ENCODE measurements around the gene CANT1.
A peak's percentile ranks its signal among the peaks of the same experiment; 100 is the strongest.
"Not testable (repeated sequence)": the region's sequence is repeated elsewhere in the genome, so short reads cannot be mapped to it uniquely, and the experiment has no call there.

Gene CANT1

GRCh38 chr17:78976907-78977680 lies 32.5 kb downstream of the CANT1 start:
- no peak for DNase-seq
- no peak for ATAC-seq

- ATAC-seq, result no peak
Measured at GRCh38 chr17:78974635-78975591, 34.7 kb downstream of the CANT1 start.

GRCh38 chr17:78973792-78974520 lies 35.6 kb downstream of the CANT1 start:
- DNase-seq, result no peak
- no peak for ATAC-seq

More at GRCh38 chr17:78974635-78975591, 34.7 kb downstream of the CANT1 start:
- DNase-seq, result no peak

- ATAC-seq (no peak), DNase-seq (no peak)
Measured at GRCh38 chr17:78973196-78973595, 36.4 kb downstream of the CANT1 start.

GRCh38 chr17:78972507-78973105 lies 37.0 kb downstream of the CANT1 start:
- ATAC-seq (no peak), DNase-seq (no peak)

- no peak for ATAC-seq
Measured at GRCh38 chr17:78971756-78972506, 37.6 kb downstream of the CANT1 start.

GRCh38 chr17:78970834-78971755 lies 38.5 kb downstream of the CANT1 start:
- peak; percentile 62 for ATAC-seq
- peak; percentile 83 for DNase-seq

More at GRCh38 chr17:78971756-78972506, 37.6 kb downstream of the CANT1 start:
- DNase-seq, result no peak

- no peak for ATAC-seq
- no peak for DNase-seq
Measured at GRCh38 chr17:78969865-78970264, 39.7 kb downstream of the CANT1 start.

- ATAC-seq (peak; percentile 45), DNase-seq (no peak)
Measured at GRCh38 chr17:78967782-78968362, 41.7 kb downstream of the CANT1 start.

GRCh38 chr17:78966910-78967600 lies 42.5 kb downstream of the CANT1 start:
- ATAC-seq, result no peak
- no peak for DNase-seq

- ATAC-seq (no peak), DNase-seq (no peak)
Measured at GRCh38 chr17:78966123-78966813, 43.3 kb downstream of the CANT1 start.

GRCh38 chr17:78965491-78965924 lies 44.1 kb downstream of the CANT1 start:
- no peak for ATAC-seq

GRCh38 chr17:78963378-78963777 lies 46.2 kb downstream of the CANT1 start:
- no peak for DNase-seq

More at GRCh38 chr17:78965491-78965924, 44.1 kb downstream of the CANT1 start:
- no peak for DNase-seq

GRCh38 chr17:78962984-78963348 lies 46.6 kb downstream of the CANT1 start:
- DNase-seq, ATAC-seq: not testable (repeated sequence)

More at GRCh38 chr17:78963378-78963777, 46.2 kb downstream of the CANT1 start:
- no peak for ATAC-seq

- ATAC-seq (no peak), DNase-seq (no peak)
Measured at GRCh38 chr17:78962345-78962983, 47.1 kb downstream of the CANT1 start.

GRCh38 chr17:78961571-78961970 lies 48.0 kb downstream of the CANT1 start:
- ATAC-seq (no peak), DNase-seq (no peak)

GRCh38 chr17:78960928-78961327 lies 48.6 kb downstream of the CANT1 start:
- ATAC-seq (no peak), DNase-seq (no peak)

GRCh38 chr17:78959803-78960202 lies 49.8 kb downstream of the CANT1 start:
- DNase-seq (no peak), ATAC-seq (no peak)
